Activated naive CD4-positive, alpha-beta T cell treated with Interleukin-2 at 50 U/mL for 16 hours (primary cell): ENCODE results near the gene RNF113B.

Experiments
- DNase-seq: peaks from one replicate; pipeline ENCODE4 v3.0.0-alpha.2; 2020

Gene RNF113B

DNA sequence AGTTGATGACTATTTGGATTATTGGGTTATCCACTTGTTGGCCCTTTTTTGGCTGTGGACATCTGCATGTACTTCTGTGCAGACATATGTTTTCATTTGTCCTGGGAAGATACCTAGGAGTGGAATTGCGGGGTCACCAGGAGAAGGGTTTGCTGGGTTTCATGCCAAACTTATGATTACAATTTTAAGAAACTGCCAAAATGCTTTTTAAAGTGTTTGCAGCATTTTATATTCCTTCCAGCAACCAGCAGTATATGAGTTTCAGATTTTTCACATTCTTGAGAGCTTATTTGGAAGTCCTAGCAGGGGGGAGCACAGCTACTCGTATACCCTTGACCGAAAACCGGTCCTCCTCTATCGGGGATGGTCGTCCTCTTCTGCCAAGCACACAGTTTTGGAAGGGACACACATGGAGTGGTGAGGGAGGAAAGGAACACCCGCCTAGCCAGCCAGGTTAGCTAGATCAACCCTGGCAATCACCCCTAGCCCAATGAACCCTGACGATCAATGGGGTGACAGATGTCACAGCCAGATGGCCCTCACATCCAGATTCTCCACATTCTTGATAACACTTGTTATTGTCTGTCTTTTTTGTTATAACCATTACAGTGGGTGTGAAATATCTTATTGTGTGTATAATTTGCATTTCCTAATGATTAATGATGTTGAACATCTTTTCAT lies 26.7 kb upstream of the RNF113B start:
- no peak for DNase-seq

DNA sequence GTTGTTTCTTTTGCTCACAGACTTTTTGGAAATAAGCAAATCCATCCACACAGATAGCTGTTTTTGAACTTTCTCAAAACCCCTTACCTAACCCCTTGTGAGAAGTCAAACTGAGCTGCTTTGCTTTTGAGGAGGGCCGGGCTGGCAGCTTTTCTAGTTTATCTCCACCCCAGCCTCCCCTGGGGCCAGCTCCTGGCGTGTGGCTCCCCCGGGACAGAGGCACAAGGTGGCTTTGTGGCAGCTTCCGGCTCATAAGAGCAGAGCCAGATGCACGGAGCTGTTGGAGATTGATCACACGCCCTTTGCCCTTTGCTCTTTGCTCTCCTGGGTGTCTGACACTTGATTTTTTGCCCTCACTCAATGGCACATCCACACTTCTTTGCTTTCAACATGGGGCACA lies 24.9 kb upstream of the RNF113B start:
- no peak for DNase-seq

DNA sequence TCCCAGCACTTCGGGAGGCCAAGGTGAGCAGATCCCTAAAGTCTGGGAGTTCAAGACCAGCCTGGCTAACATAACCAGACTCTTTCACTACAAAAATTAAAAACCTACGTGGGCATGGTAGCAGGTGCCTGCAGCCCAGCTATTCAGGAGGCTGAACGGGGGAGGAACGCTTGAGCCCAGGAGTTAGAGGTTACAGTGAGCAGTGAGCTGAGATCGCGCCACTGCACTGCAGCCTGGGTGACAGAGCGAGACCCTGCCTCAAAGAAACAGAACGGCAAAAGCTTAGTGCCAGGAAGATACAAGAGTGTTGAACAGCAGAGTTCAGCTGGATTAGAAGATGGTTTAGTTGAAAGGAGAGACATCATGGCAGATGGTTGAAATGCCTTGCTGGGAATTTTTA lies 24.1 kb upstream of the RNF113B start:
- DNase-seq: no peak

DNA sequence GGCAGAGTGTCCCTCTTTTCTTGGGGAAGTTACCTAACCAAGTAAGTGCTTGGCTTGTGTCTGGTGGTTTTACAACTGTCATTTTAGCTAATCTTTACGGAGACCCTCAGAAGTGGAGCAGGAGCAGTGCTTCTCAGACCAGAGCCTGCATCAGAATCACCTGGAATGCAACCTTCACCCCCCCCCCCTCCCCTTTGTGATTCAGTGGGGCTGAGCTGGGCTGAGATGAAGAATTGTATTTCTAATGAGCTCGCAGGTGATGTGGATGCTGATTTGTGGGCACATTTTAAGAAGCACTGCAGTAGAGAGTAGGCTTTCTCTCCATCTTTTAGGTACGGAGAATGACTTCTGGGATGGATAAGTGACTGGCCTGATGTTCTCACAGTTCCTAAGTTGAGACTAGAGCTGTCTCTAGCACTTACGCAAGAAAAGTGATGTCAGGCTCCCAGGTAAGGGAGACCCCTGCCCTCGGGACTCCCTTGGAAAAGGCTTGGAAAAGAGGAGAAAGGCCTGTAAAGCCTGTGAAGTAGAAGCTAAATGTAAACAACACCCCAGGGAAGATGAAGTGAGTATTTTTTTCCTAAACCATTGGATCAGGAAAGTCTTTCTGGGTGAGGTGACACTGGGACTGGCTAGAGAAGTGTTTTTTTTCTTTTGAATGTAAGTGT lies 23.3 kb upstream of the RNF113B start:
- no peak for DNase-seq

DNA sequence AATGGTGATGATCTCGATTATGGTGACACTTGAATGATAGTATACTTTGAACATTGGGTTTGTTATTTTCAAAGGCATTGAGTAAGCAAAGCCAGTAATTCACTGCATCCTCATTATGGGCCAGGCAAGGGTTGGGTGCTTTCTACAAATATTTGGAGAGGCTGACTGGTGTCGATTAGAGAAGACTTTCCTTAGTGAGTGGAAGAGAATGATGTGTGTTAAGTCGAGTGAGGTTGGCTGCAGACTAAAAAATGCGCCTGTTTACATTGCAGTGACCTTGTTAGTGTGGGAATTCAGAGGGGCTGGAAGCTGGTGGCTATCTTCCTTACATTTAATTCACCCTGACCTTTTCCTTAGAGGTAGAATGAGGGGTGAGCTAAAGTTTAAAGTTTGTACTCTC lies 22.4 kb upstream of the RNF113B start:
- DNase-seq: no peak

DNA sequence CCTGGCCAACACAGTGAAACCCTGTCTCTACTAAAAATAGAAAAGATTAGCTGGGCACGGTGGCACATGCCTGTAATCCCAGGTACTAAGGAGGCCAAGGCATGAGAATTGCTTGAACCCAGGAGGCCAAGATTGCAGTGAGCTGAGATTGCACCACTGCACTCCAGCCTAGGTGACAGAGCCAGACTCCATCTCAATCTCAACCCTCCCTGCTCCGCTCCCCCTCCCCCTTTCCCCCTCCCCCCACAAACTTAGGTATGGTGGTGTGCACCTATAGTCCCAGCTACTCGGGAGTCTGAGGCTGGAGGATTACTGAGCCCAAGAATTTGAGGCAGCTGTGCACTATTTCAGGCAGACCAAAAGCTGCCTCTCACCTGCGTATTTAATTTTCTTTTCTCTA lies 21.6 kb upstream of the RNF113B start:
- no peak for DNase-seq

DNA sequence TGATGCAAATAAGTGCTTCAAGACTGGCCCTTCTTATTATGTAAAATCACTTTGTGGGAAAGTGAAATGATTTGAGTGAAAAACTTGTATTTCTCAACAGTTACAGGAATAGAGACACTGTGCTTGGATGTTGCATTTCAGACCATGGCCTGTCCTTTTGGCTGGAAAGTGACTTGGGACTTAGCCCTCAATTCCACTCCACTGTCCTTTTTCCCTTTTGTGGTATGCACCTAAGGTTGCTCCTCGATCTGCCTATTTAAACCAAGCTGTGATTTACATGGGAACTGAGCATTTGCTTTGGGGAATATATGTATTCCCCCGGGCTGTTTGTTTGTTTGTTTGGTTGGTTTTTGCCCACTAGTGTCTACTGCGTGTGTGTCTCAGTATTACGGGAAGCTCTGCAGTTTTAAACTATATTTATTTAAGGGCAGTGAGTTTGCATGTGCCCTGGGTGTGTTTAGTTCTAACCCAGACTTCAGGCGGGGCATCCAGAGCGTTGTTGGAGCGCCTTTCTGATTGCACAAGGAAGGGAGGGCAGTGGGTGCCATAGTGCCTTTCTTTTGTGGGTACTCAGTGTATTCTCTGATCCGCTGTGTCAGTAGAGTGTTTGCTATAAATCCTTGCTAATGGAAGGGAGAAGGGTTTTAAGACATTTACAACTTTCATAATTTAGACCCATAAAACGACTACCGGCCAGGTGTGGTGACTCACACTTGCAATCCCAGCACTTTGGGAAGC lies 18.2 kb upstream of the RNF113B start:
- DNase-seq: no peak

DNA sequence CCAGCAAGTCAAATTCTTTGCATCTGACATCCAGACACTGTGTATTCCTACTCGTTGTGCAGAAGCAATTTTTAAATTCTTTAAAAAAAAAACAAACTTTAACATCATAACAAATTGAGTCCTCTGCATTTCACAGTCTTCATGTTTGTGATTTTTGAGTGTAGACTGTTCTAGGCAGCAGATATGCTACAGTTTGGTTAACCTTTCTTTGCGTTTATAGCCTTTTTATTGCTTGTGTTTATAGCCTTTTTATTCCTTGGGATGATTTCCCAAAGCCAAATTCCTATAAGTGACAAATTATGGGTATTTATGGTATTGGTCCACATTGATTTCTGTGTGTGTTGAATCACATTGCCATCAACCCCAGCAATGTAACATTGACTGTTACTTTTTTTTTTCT lies 14.9 kb upstream of the RNF113B start:
- DNase-seq: no peak

DNA sequence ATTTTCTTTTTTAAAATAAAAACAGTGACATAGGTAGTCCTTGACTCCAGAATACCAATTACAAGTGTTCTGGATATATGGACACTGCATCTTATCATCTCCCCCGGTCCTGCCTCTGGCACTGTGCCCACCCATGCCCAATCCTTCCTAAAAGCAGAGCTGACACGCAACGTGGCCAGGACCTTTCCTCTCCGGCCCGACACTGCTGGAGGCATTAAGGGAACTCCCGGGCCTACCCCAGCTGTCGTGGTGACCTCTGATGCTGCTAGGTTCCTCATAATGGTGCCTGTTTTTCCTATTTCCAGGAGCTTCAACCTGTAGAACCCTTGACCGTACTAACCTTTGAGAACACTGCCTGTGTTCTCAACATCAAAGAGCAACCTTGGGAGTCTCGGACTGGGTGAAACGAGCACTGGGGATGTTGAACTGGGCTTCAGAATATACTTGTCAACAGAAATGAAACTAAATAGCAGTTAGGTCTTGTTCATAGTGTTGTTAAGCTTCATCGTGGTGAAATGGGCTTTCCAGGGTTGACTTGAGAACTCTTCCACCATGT lies 13.9 kb upstream of the RNF113B start:
- no peak for DNase-seq

DNA sequence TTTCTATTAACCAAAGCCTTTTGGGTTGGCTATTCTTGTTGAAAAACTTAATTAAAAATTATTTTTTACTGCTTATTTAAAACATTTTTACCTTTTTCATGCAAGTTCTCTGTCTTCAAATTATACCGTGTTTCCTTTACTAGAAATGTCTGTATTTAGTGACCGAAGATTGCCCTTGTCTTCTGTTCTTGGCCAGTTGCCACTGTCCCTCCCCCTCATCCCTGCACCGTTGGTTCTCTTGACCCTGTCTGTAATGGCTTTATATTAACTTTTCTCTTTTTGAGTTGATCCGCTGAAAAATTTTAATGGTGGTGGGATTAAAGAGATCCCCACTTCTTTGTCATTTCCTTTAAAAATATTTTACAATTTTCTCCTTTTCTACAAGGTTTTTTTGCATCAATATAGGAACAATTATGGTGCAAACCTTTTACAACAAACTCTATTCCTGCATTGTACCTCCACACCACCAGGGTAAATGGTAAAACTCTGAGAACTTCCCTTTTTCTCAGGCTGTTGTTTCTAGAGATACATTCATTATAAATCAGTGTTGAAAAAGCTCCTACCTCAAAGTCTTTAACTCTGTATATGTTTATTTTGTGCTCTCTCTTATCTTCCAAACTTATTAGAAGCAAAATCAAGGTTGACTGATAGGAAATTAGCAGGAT lies 12.9 kb upstream of the RNF113B start:
- no peak for DNase-seq

DNA sequence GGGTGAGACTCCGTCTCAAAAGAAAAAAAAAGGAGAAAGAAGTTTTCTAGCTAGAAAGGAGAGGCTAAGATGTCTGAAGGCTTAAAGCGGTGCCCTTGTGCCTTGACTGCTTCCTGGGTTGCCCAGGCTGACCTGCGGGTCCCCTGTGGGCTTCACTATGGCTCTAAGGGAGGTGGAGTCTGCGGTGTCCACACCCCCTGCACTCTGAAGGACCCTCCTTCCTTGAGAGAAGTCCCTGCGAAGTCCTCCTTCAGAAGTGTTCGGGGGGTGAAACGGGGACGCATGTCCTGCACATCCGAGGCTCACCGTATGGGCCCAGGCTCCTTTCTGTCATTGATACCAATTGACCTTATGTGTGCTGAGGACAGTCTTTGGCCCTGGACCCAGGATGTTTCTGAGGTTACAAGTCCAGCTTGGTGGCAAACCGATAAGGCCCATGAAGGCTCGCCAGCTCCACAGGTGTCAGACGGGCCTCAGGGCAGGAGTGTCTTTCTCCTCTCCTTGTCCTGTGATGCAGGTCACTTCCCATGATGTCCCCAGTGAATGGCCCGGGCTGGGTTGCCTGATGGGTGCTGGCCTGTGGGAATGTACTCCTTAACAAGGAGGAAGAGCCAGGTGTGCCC lies 11.6 kb upstream of the RNF113B start:
- DNase-seq: no peak

DNA sequence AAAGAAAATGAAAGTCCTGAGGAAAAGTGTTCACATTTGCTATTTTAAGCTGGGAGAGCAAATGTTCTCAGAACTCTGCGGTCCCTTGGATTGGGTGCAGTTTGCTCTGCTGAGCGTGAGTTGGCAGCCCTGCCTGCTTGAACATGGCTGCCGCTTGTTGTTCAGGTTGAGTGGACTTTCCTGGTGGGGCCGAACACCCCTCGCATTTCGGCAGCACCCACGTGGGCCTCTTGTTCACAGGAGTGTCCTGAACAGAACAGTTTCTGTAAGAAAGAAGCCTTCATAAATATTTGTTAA lies 10.8 kb upstream of the RNF113B start:
- DNase-seq: no peak

DNA sequence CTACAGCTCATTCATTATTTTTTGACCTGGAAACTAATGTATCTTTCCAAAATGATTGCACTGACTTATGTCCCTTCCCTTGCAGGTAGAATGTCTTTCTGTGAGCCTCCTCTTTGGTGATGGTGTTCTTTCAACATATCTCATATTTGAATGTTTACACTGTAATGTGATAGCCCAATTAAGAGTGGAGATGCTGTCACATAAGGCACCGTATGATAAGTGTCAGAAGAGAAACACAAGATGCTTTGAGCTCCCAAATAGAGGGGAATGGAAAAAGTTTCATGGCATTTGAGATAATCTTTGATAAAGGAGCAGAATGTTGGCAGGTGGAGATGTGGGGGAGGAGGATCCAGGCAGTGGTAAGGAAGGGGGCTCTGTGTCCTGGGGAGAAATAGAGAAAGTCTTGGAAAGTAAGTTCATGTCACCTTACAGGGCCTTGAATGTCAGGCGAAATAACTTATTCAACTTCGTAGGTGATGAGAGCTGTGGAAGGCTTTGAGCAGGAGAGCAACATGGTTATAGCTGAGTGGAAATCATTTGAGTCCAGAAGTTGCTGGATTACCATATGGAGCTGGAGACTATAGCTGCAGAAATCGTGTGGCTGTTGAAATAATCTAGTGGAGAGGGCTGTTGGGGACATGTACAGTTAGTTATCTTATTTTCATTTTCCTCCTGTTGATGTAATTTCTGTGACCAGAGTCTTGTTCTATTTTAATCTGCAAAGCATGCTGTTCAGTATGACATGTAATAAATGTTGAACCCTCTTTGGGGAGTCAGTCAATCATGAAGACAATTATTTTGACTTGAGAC lies 10.3 kb upstream of the RNF113B start:
- no peak for DNase-seq

DNA sequence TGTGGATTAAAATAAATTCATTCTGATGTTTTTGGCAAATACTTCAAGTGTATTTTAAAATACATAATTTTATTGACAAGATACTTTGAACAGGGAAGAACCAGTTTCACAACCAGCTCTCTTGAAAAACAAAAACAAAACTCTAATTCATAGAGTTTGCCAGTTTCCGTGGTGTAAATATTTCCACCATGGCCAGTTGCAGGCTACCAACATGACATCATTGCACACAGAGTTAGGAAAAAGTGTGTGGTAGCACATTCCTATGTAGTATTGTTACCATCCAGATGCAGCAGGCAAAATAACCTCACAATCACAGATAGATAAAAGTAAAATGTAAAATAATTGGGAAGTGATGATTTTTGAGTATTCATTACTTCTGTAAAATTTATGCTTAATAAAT lies 7.7 kb upstream of the RNF113B start:
- DNase-seq: no peak

DNA sequence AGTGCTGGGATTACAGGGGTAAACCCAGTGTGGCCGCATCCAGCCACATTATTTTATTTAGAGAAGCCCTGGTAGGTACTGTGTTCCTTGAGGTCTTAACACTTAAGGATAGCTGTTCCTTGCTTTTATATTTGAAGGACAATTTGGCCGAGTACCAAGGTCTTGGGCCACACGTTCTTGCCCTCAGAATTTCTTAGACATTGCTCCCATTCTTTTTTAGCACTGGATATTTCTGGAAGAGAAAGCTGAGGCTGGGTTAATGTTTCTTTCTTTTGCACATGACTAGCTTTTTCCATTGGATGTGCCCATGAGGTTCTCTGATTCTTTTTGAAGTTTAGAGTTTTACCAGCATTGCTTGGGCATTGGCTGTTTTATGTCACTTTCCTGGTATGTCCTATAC lies 5.5 kb upstream of the RNF113B start:
- DNase-seq: no peak

DNA sequence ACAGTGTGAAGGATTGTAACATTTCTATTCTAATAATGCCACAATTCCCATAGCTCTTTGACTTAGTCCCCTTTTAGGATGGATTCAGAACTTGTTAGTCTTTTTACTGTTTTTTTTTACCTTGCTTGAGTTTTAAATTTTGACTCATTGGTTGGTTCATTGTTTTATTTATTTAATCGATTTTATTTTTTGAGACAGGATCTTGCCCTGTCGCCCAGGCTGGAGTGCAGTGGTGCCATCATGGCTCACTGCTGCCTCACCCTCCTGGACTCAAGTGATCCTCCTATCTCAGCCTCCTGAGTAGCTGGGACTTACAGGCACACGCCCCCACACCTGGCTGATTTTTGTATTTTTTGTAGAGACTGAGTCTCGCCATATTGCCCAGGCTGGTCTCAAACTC lies 5.1 kb upstream of the RNF113B start:
- no peak for DNase-seq

DNA sequence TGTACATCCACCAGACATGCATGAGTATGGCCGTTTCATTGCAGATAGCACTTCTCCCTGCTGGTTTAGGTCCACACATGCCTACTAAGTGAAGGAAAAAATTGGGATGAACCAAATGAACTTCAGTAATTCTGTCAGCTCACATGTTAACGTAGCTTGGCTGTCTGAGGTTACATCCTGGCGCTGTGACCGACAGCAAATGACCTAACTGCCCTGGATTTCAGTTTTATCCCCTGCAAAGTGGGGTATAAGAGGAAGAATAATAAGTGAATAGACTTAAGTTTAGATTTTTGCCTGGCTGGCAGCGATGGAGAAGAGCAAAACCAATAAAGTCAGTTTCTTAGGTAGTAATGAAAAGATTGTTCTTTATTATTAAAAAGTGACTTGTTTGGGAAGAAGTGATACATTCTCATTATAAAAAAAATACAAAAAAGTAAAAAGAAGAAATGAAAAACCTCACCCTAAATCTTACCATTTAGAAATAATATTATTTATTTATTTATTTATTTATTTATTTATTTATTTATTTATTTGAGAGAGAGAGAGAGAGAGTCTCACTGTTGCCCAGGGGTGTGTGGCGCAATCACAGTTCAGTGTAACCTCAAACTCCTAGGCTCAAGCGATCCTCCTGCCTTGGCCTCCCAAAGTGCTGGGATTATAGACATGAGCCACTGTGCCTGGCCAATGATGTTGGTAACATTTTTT lies 4.2 kb upstream of the RNF113B start:
- no peak for DNase-seq

DNA sequence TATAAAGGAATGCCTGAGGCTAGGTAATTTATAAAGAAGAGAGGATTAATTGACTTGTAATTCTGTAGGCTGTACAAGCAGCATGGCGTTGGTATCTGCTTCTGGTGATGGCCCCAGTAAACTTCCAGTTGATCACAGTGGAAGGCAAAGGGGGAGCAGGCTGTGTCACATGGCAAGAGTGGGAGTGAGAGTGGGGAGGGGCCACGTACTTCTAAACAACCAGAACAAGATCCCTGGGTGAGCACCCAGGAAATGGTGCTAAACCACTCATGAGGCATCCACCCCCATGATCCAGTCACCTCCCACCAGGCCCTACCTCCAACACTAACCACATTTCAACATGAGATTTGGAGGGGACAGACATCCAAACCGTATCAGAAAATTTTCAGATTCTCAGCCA lies 3.0 kb upstream of the RNF113B start:
- no peak for DNase-seq

DNA sequence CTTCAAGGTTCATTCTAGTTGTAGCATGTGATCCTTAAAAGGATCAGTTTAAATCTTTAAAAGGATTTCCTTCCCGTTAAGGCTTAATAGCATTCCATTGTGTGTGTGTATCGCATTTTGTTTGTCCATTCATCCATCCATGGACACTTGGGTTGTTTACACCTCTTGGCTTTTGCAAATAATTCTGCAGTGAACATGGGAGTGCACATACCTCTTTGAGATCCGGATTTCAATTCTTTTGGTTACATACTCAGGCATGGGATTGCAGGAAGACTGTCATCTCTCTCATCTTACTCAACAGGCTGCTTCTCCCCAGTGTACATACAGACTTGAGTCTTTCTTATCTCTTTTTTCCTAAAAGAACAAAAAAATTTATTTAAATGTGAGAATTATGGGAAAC lies 1.2 kb downstream of the RNF113B start:
- DNase-seq: no peak

DNA sequence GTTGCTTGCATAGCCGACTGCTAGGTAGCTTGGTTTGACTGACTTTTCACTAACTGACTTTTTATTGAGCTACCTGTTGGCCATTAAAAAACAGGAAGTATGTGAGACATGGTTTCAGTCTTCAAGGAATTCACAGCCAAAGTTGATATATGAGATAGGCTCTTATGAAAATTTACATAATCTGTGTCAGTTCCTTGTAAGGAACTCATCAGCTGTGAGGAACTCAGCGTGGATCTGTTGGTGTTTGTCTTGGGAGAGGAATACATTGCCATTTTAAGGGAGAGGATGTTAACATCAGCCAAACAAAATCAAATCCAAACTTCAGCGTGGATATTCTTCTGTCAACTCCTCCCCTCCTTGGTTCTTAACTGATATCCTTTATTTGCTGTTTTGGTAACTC lies 2.0 kb downstream of the RNF113B start:
- DNase-seq: no peak

DNA sequence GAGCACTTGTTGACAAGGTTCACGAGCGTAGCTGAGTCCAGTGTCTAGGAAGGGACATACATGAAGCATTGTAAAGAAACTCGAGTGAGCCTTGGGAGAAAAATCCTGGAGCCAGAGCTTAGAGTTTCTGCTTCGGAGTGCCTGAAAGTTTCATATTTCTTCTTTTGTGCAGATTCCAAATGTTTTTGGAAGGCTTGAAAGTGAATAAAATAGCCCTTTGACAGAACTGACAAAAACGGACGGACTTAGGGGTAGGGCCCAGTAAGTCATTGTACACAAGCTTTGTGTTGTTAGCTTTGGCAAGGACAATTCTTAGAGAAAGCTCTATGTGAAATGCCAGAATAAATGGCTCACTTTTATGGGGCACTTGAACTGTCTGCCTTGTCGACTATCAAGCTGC lies 2.8 kb downstream of the RNF113B start:
- DNase-seq: no peak
